ENCODE measurements around the gene PATE4.
"Not testable (repeated sequence)": the region's sequence is repeated elsewhere in the genome, so short reads cannot be mapped to it uniquely, and the experiment has no call there.

Gene PATE4

GRCh38 chr11:125833016-125833415 is at the start of gene PATE4:
TSS of gene PATE4 (plus strand) at chr11:125833316. CDS start at chr11:125833360, 44 bp downstream.
- no peak for ATAC-seq (ENCODE audit: low read depth)
- no peaks in the 10 kb centered on the region for H3K36me3 Mint-ChIP-seq
- no peak for DNase-seq (ENCODE audit: low spot score in 2 of 2)
- H3K27me3 Mint-ChIP-seq: peaks cover 16% of the 10 kb centered on the region
- H3K4me1 Mint-ChIP-seq: no peaks in the 10 kb centered on the region
- peaks cover 7% of the 10 kb centered on the region for H3K9me3 Mint-ChIP-seq
- H3K4me3 Mint-ChIP-seq: no peak within 1 kb of the TSS
- H3K27ac Mint-ChIP-seq: no peak within 1 kb of the TSS

GRCh38 chr11:125784678-125785077 is 48.4 kb upstream of the PATE4 start:
- ATAC-seq (ENCODE audit: low read depth) (no peak), DNase-seq (ENCODE audit: low spot score in 2 of 2) (no peak)
- Mint-ChIP-seq H3K4me1 (no peaks in the 10 kb centered on the region), H3K36me3 (no peaks in the 10 kb centered on the region), H3K27me3 (no peaks in the 10 kb centered on the region), H3K4me3 (no peak overlapping the region), H3K27ac (no peak overlapping the region), H3K9me3 (peaks cover 3% of the 10 kb centered on the region)

GRCh38 chr11:125787827-125788226 is 45.3 kb upstream of the PATE4 start, which contains the start of gene PATE3:
TSS of gene PATE3 (plus strand) at chr11:125788127. CDS start at chr11:125788152, 25 bp downstream.
- Mint-ChIP-seq H3K4me3 (no peak within 1 kb of the TSS), H3K9me3 (no peaks in the 10 kb centered on the region), H3K27me3 (peaks cover 3% of the 10 kb centered on the region), H3K36me3 (no peaks in the 10 kb centered on the region), H3K4me1 (no peaks in the 10 kb centered on the region), H3K27ac (no peak within 1 kb of the TSS)
- no peak for DNase-seq (ENCODE audit: low spot score in 2 of 2)
- ATAC-seq (ENCODE audit: low read depth): no peak

GRCh38 chr11:125790825-125791224 is 42.3 kb upstream of the PATE4 start:
- Mint-ChIP-seq H3K4me1 (no peaks in the 10 kb centered on the region), H3K27ac (no peak overlapping the region), H3K27me3 (peaks cover 5% of the 10 kb centered on the region), H3K4me3 (no peak overlapping the region), H3K36me3 (no peaks in the 10 kb centered on the region), H3K9me3 (peaks cover 5% of the 10 kb centered on the region)
- DNase-seq (ENCODE audit: low spot score in 2 of 2): no peak
- no peak for ATAC-seq (ENCODE audit: low read depth)

- ATAC-seq (ENCODE audit: low read depth) (no peak), DNase-seq (ENCODE audit: low spot score in 2 of 2) (no peak)
- Mint-ChIP-seq H3K27ac (no peak overlapping the region), H3K4me1 (no peaks in the 10 kb centered on the region), H3K36me3 (no peaks in the 10 kb centered on the region), H3K9me3 (peaks cover 24% of the 10 kb centered on the region), H3K4me3 (no peak overlapping the region), H3K27me3 (peaks cover 6% of the 10 kb centered on the region)
Observed at GRCh38 chr11:125797641-125798040, 35.5 kb upstream of the PATE4 start.

- ATAC-seq (ENCODE audit: low read depth): no peak
- Mint-ChIP-seq H3K36me3 (no peaks in the 10 kb centered on the region), H3K27ac (no peak overlapping the region), H3K4me3 (no peak overlapping the region), H3K9me3 (peaks cover 22% of the 10 kb centered on the region), H3K4me1 (no peaks in the 10 kb centered on the region), H3K27me3 (peaks cover 4% of the 10 kb centered on the region)
- DNase-seq (ENCODE audit: low spot score in 2 of 2): no peak
Observed at GRCh38 chr11:125799808-125800207, 33.3 kb upstream of the PATE4 start.

GRCh38 chr11:125802387-125802786 is 30.7 kb upstream of the PATE4 start:
- ATAC-seq (ENCODE audit: low read depth): no peak
- no peak for DNase-seq (ENCODE audit: low spot score in 2 of 2)
- no peak overlapping the region for H3K4me3 Mint-ChIP-seq
- peaks cover 4% of the 10 kb centered on the region for H3K27me3 Mint-ChIP-seq
- H3K36me3 Mint-ChIP-seq: no peaks in the 10 kb centered on the region
- H3K27ac Mint-ChIP-seq: no peak overlapping the region
- H3K9me3 Mint-ChIP-seq: peaks cover 16% of the 10 kb centered on the region
- no peaks in the 10 kb centered on the region for H3K4me1 Mint-ChIP-seq

- H3K36me3 Mint-ChIP-seq: no peaks in the 10 kb centered on the region
- peaks cover 6% of the 10 kb centered on the region for H3K9me3 Mint-ChIP-seq
- H3K4me3 Mint-ChIP-seq: no peak overlapping the region
- no peak for DNase-seq (ENCODE audit: low spot score in 2 of 2)
- ATAC-seq (ENCODE audit: low read depth): no peak
- H3K27ac Mint-ChIP-seq: no peak overlapping the region
- H3K4me1 Mint-ChIP-seq: no peaks in the 10 kb centered on the region
- no peaks in the 10 kb centered on the region for H3K27me3 Mint-ChIP-seq
Observed at GRCh38 chr11:125807909-125808308, 25.2 kb upstream of the PATE4 start.

- no peaks in the 10 kb centered on the region for H3K36me3 Mint-ChIP-seq
- no peaks in the 10 kb centered on the region for H3K4me1 Mint-ChIP-seq
- DNase-seq (ENCODE audit: low spot score in 2 of 2) (no peak), ATAC-seq (ENCODE audit: low read depth) (no peak)
- H3K27me3 Mint-ChIP-seq: peaks cover 15% of the 10 kb centered on the region
- no peak overlapping the region for H3K27ac Mint-ChIP-seq
- no peak overlapping the region for H3K4me3 Mint-ChIP-seq
- H3K9me3 Mint-ChIP-seq: peaks cover 4% of the 10 kb centered on the region
Observed at GRCh38 chr11:125835748-125836147, 2.6 kb downstream of the PATE4 start.

- peaks cover 5% of the 10 kb centered on the region for H3K4me1 Mint-ChIP-seq
- H3K4me3 Mint-ChIP-seq: no peak overlapping the region
- no peak overlapping the region for H3K27ac Mint-ChIP-seq
- H3K27me3 Mint-ChIP-seq: peaks cover 6% of the 10 kb centered on the region
- H3K9me3 Mint-ChIP-seq: peaks cover 19% of the 10 kb centered on the region
- DNase-seq (ENCODE audit: low spot score in 2 of 2) (no peak), ATAC-seq (ENCODE audit: low read depth) (peak; percentile 34)
- peaks cover 11% of the 10 kb centered on the region for H3K36me3 Mint-ChIP-seq
Observed at GRCh38 chr11:125842321-125842948, 9.3 kb downstream of the PATE4 start.

GRCh38 chr11:125846188-125846587 is 13.1 kb downstream of the PATE4 start:
- H3K9me3 Mint-ChIP-seq: peaks cover 26% of the 10 kb centered on the region
- peaks cover 5% of the 10 kb centered on the region for H3K4me1 Mint-ChIP-seq
- H3K27me3 Mint-ChIP-seq: peaks cover 4% of the 10 kb centered on the region
- ATAC-seq (ENCODE audit: low read depth): no peak
- no peak for DNase-seq (ENCODE audit: low spot score in 2 of 2)
- H3K36me3 Mint-ChIP-seq: peaks cover 13% of the 10 kb centered on the region
- no peak overlapping the region for H3K4me3 Mint-ChIP-seq
- no peak overlapping the region for H3K27ac Mint-ChIP-seq

- not testable (repeated sequence) for DNase-seq (ENCODE audit: low spot score in 2 of 2); H3K27ac Mint-ChIP-seq; ATAC-seq (ENCODE audit: low read depth); H3K27me3 Mint-ChIP-seq; H3K4me3 Mint-ChIP-seq; H3K36me3 Mint-ChIP-seq; H3K4me1 Mint-ChIP-seq
- peaks cover 18% of the 10 kb centered on the region for H3K9me3 Mint-ChIP-seq
Observed at GRCh38 chr11:125857670-125858069, 24.6 kb downstream of the PATE4 start.

GRCh38 chr11:125862786-125863185 is 29.7 kb downstream of the PATE4 start:
- peaks cover 10% of the 10 kb centered on the region for H3K9me3 Mint-ChIP-seq
- not testable (repeated sequence) for H3K36me3 Mint-ChIP-seq; H3K27ac Mint-ChIP-seq; ATAC-seq (ENCODE audit: low read depth); H3K27me3 Mint-ChIP-seq; H3K4me1 Mint-ChIP-seq; DNase-seq (ENCODE audit: low spot score in 2 of 2); H3K4me3 Mint-ChIP-seq

GRCh38 chr11:125865354-125865753 is 32.2 kb downstream of the PATE4 start:
- DNase-seq (ENCODE audit: low spot score in 2 of 2); H3K27ac Mint-ChIP-seq; H3K36me3 Mint-ChIP-seq; H3K4me3 Mint-ChIP-seq; H3K4me1 Mint-ChIP-seq; H3K9me3 Mint-ChIP-seq; ATAC-seq (ENCODE audit: low read depth); H3K27me3 Mint-ChIP-seq: not testable (repeated sequence)

GRCh38 chr11:125869521-125869920 is 36.4 kb downstream of the PATE4 start:
- no peak for ATAC-seq (ENCODE audit: low read depth)
- no peak overlapping the region for H3K4me3 Mint-ChIP-seq

More at GRCh38 chr11:125869521-125869920, 36.4 kb downstream of the PATE4 start:
- DNase-seq (ENCODE audit: low spot score in 2 of 2): no peak
- Mint-ChIP-seq H3K4me1 (peaks cover 6% of the 10 kb centered on the region), H3K27me3 (no peaks in the 10 kb centered on the region), H3K27ac (no peak overlapping the region), H3K9me3 (peaks cover 10% of the 10 kb centered on the region), H3K36me3 (peaks cover 5% of the 10 kb centered on the region)

All from memory B cell (primary cell).